Measurements from ENCODE around the gene JMJD6.

DNA sequence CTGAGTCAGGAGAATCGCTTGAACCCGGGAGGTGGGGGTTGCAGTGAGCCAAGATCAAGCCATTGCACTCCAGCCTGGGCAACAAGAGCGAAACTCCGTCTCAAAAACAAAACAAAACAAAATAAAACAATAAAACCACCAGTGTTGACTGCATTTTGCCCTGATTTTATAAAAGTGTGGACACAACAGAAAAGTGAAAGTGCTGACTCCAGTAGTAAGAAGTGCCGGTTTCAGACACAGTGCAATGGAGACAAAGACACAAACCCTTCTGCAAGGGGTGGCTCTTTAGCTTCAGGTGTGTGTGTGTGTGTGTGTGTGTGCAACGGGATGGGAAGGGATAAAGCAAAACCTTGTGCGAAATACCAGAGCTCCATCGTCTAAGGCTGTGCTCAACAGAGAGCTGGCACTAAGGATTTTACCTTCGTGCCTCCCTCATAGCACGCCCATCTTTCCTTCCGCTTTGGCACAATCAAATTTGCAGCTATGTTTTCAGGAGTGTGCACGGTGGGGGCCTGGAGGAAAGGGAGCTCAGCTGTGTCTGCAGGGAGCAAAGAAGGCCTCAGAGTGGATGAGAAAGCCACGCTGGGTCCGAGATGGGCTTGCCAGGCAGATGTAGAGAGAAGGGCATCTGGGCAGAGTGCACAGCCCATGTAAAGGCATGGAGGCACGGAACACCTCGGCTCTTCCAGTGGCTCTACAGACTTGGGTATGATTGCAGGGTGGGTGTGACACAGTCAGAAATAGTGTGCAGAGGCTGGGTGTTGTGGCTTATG, 31.2 kb downstream of the JMJD6 start:
- TF ChIP-seq, protein P1, sequence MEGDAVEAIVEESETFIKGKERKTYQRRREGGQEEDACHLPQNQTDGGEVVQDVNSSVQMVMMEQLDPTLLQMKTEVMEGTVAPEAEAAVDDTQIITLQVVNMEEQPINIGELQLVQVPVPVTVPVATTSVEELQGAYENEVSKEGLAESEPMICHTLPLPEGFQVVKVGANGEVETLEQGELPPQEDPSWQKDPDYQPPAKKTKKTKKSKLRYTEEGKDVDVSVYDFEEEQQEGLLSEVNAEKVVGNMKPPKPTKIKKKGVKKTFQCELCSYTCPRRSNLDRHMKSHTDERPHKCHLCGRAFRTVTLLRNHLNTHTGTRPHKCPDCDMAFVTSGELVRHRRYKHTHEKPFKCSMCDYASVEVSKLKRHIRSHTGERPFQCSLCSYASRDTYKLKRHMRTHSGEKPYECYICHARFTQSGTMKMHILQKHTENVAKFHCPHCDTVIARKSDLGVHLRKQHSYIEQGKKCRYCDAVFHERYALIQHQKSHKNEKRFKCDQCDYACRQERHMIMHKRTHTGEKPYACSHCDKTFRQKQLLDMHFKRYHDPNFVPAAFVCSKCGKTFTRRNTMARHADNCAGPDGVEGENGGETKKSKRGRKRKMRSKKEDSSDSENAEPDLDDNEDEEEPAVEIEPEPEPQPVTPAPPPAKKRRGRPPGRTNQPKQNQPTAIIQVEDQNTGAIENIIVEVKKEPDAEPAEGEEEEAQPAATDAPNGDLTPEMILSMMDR (IDR thresholded peaks at IDR 0.05) = no peak
- no peak for TF ChIP-seq POLR2AphosphoS5 (IDR thresholded peaks at IDR 0.05)
- no peak for TF ChIP-seq POLR2A (IDR thresholded peaks at IDR 0.05)

Data from breast epithelium (tissue), 3 donors.